Measurements from ENCODE around the gene LIPK.

Gene LIPK

DNA sequence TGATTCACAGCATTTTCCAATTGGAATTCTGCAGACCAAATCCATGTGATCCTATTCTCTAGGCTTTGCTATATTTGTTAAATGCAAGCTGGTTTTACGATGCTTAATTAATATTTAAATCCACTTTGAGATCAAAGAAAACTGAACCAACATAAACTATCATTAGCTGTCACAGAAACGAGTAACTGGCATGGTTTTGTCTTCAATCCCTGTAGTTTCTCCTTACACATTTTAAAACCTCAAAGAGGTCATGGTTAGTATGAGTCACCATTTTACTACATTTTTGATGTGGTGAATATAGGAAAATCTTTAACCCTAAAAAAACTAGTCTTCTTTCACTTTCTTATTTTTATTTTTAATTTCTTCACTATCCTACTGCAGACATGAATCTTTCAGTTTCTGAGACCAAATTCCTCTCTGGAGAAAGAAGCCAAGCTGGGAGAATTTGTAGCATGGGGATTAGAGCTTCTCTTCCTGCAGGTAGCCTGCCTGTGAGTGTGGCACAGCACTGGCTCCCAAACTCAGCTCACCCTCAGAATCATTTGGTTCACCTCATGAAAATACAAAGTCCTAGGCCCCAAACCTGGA, 87.8 kb downstream of the LIPK start:
- no peaks in the 10 kb centered on the region for H3K27me3 ChIP-seq (ENCODE audit: control insufficient read depth, insufficient read depth, low read length)
- H3K36me3 ChIP-seq (ENCODE audit: control insufficient read depth, insufficient read depth, low read length), result no peaks in the 10 kb centered on the region
- no peaks in the 10 kb centered on the region for H3K9me3 ChIP-seq (ENCODE audit: control insufficient read depth, low read length)
- no peak overlapping the region for H2AFZ ChIP-seq
- H3K4me3 ChIP-seq (ENCODE audit: low read depth, low read length), result no peak overlapping the region
- no peak overlapping the region for H3K4me2 ChIP-seq (ENCODE audit: low read length)
- no peak overlapping the region for H3K27ac ChIP-seq
- H3K79me2 ChIP-seq, result no peaks in the 10 kb centered on the region
- TF ChIP-seq, protein P1, sequence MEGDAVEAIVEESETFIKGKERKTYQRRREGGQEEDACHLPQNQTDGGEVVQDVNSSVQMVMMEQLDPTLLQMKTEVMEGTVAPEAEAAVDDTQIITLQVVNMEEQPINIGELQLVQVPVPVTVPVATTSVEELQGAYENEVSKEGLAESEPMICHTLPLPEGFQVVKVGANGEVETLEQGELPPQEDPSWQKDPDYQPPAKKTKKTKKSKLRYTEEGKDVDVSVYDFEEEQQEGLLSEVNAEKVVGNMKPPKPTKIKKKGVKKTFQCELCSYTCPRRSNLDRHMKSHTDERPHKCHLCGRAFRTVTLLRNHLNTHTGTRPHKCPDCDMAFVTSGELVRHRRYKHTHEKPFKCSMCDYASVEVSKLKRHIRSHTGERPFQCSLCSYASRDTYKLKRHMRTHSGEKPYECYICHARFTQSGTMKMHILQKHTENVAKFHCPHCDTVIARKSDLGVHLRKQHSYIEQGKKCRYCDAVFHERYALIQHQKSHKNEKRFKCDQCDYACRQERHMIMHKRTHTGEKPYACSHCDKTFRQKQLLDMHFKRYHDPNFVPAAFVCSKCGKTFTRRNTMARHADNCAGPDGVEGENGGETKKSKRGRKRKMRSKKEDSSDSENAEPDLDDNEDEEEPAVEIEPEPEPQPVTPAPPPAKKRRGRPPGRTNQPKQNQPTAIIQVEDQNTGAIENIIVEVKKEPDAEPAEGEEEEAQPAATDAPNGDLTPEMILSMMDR (IDR thresholded peaks at IDR 0.05), result no peak
- H3K9ac ChIP-seq, result no peak overlapping the region
- H3K4me1 ChIP-seq, result no peaks in the 10 kb centered on the region

DNA sequence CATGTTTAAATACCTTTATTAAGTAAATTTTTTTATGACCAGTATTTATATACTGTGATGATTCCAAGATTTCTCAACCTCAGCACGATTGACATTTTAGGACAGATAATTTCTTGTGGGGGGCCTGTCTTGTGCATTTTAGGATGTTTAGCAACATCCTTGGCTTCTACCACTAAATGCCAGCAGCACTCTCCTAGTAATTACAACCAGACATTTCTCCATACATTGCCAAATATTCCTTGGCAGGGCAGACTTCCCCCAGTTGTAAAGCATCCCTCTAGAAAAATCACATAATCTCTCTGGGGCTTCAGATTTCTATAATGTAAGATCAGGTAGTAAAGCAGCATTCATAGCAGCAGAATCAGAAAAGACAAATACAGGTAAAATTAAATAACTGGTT, 88.7 kb downstream of the LIPK start:
- no peaks in the 10 kb centered on the region for H3K4me1 ChIP-seq
- no peak overlapping the region for H3K4me2 ChIP-seq (ENCODE audit: low read length)
- no peaks in the 10 kb centered on the region for H3K27me3 ChIP-seq (ENCODE audit: control insufficient read depth, insufficient read depth, low read length)
- TF ChIP-seq, protein P1 (IDR thresholded peaks at IDR 0.05), result no peak
- H3K79me2 ChIP-seq, result no peaks in the 10 kb centered on the region
- H3K27ac ChIP-seq, result no peak overlapping the region
- H3K9me3 ChIP-seq (ENCODE audit: control insufficient read depth, low read length), result no peaks in the 10 kb centered on the region
- no peak overlapping the region for H2AFZ ChIP-seq
- no peaks in the 10 kb centered on the region for H3K36me3 ChIP-seq (ENCODE audit: control insufficient read depth, insufficient read depth, low read length)
- H3K9ac ChIP-seq, result no peak overlapping the region
- H3K4me3 ChIP-seq (ENCODE audit: low read depth, low read length), result no peak overlapping the region

DNA sequence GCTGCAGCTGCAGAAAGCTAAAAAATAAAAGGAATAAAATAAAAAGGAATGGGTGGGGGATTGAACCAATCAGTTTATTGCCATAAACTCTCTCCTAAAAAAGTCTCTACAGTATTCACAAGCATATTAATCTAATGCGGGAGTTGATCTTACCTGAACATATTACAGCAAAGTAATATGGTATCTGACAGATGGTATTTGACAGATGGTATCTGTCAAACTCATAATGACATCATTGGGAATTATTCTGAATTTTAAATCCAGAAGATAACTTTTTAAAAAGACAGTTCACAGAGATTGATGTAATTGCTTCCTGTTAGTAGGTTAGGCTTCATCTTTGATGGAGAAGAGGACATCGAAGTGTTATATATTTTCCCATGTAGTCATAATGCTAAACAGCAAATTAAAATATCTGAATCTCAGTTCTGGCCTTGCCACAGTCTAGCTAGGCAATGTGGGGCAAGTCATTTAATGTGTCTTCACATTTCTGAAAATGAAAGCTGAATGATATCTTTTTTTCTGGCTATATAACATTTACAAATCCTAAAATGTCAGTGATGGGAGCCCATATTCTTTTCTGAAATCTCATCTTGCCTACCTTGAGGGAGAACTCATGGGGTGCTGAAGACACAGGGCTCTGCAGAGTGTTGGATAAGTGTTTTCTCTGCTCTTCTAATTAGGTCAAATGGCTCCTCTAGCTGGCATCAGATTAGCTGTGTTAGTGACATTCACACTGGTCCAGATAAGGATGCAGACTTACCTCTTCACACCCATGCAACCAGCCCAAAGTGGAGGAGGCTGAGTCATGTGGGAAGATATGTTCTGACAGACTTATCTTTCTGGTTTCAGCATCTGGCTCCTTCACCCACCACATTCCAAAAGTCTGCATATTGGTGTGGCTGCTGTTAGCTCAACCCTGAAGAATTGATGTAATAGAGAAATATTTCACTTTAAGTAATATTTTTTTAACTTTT, 94.4 kb downstream of the LIPK start:
- Histone ChIP-seq H3K27me3 (ENCODE audit: control insufficient read depth, insufficient read depth, low read length) (no peaks in the 10 kb centered on the region), H3K4me1 (no peaks in the 10 kb centered on the region), H3K4me2 (ENCODE audit: low read length) (no peak overlapping the region), H3K9ac (no peak overlapping the region), H3K79me2 (no peaks in the 10 kb centered on the region), H3K9me3 (ENCODE audit: control insufficient read depth, low read length) (no peaks in the 10 kb centered on the region), H3K36me3 (ENCODE audit: control insufficient read depth, insufficient read depth, low read length) (no peaks in the 10 kb centered on the region), H3K27ac (no peak overlapping the region), H2AFZ (no peak overlapping the region), H3K4me3 (ENCODE audit: low read depth, low read length) (no peak overlapping the region)
- TF ChIP-seq, protein P1 (IDR thresholded peaks at IDR 0.05), result no peak

All from parathyroid adenoma (tissue), 2 donors.